Karpas-422 (cell line): Measurements from ENCODE around the gene MDGA2. TPM values are rescaled to one million over a fixed set of nuclear protein-coding genes. Genes with fewer than 3 reads are reported as not detected.

Source experiments
- DNase-seq: peaks from one replicate; pipeline ENCODE4 v3.0.0-alpha.2; 2015
- H2AFZ ChIP-seq: fragments of 200-600 bp; sonication (generic); 2 replicates; pipeline ENCODE4 v1.6.1; 2014; ENCODE audit warnings: antibody characterized with exemption, low read length, mixed read lengths
- H3K27ac ChIP-seq: fragments of 200-600 bp; sonication (generic); 2 replicates; pipeline ENCODE4 v1.5.1; 2014; ENCODE audit warnings: mild to moderate bottlenecking, low read length, moderate library complexity
- H3K27me3 ChIP-seq: fragments of 200-600 bp; sonication (generic); 2 replicates; pipeline ENCODE4 v1.6.1; 2014; ENCODE audit warnings: low read length, mixed read lengths
- H3K36me3 ChIP-seq: fragments of 200-600 bp; sonication (generic); 2 replicates; pipeline ENCODE4 v1.6.1; 2014; ENCODE audit warnings: low read length, mixed read lengths; ENCODE audit not compliant: insufficient read depth
- H3K4me1 ChIP-seq: fragments of 200-600 bp; sonication (generic); 2 replicates; pipeline ENCODE4 v1.6.1; 2014; ENCODE audit warnings: mild to moderate bottlenecking, low read length, mixed read lengths
- H3K4me2 ChIP-seq: fragments of 200-600 bp; sonication (generic); 2 replicates; pipeline ENCODE4 v1.6.1; 2014; ENCODE audit warnings: low read length, low read depth, mild to moderate bottlenecking; ENCODE audit not compliant: poor library complexity, severe bottlenecking
- H3K4me3 ChIP-seq: fragments of 200-600 bp; sonication (generic); 2 replicates; pipeline ENCODE4 v1.5.1; 2014; ENCODE audit warnings: mild to moderate bottlenecking, antibody characterized with exemption, low read length, mixed read lengths
- H3K79me2 ChIP-seq: fragments of 200-600 bp; sonication (generic); 2 replicates; pipeline ENCODE4 v1.6.1; 2014; ENCODE audit warnings: mild to moderate bottlenecking, low read length, mixed read lengths
- H3K9ac ChIP-seq: fragments of 200-600 bp; sonication (generic); 2 replicates; pipeline ENCODE4 v1.6.0; 2014; ENCODE audit warnings: low read length
- H3K9me2 ChIP-seq: fragments of 200-600 bp; sonication (generic), shearing (Covaris generic); replicated peaks from 2 replicates; pipeline ENCODE4 v1.6.0; 2014; ENCODE audit warnings: mild to moderate bottlenecking, low read length, moderate library complexity; ENCODE audit not compliant: insufficient read depth
- H3K9me3 ChIP-seq: fragments of 300-700, 200-600 bp; sonication (generic); 2 replicates; pipeline ENCODE4 v1.6.1; 2014; ENCODE audit warnings: low read length, mixed read lengths
- H4K20me1 ChIP-seq: fragments of 200-600 bp; sonication (generic); 2 replicates; pipeline ENCODE4 v1.6.1; 2014; ENCODE audit warnings: mild to moderate bottlenecking, antibody characterized with exemption, low read length, low read depth; ENCODE audit not compliant: insufficient read depth
- total RNA-seq: library from RNA; depleted of rRNA; stranded (reverse); fragments of >200 nt; shearing (Covaris generic); gene quantifications from 2 replicates; pipeline ENCODE4 v1.2.3, GENCODE V29; 2014; ENCODE audit warnings: low replicate concordance

Gene MDGA2
- total RNA-seq, 1 experiment from 2014 or later = not detected

DNA sequence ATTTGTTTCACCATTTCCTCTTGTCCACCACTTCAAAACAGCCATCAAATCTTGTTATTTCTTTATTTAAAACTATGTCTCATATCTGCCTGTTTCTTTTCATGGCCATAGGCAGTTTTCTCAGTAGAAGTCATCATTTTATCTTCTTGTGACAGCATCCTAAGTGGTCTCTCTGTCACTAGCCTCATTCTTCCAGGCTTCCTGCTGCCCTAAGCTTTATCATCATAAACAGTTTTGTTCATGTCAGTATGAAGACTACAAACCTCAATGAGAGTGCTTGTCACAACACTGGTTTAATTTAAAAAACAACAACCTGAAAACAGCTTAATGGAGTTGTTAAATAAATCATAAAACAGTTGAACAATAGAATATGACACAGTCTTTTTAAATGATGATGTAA is 636.1 kb downstream of the MDGA2 start:
- Histone ChIP-seq H3K36me3 (no peaks in the 10 kb centered on the region), H4K20me1 (no peaks in the 10 kb centered on the region), H3K27me3 (no peaks in the 10 kb centered on the region), H3K4me1 (no peaks in the 10 kb centered on the region), H3K79me2 (no peaks in the 10 kb centered on the region), H3K4me3 (no peak overlapping the region), H3K9me2 (no peaks in the 10 kb centered on the region), H2AFZ (no peak overlapping the region), H3K9me3 (peaks cover 45% of the 10 kb centered on the region), H3K27ac (no peak overlapping the region), H3K4me2 (no peak overlapping the region), H3K9ac (no peak overlapping the region)
- DNase-seq = no peak

DNA sequence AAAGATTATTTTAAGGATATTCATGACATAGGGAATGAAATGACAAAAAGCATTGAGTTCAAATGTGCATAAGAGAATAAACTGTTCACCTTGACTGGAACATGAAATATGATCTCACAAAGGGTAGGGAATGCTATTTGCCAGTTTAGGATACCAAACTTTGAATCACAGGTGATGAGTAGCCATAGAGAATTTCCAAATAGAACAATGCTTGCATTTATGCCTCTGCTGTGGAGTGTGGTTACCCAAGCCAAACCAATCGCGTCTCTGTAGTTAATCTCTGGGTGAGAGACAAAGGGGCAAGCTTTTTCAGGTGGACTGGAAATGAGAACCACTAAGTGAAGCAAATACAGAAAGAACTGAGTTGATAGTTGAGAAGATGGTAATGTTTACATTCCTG is 652.7 kb downstream of the MDGA2 start:
- no peaks in the 10 kb centered on the region for H3K27me3 ChIP-seq
- H3K36me3 ChIP-seq = no peaks in the 10 kb centered on the region
- no peaks in the 10 kb centered on the region for H3K4me1 ChIP-seq
- no peaks in the 10 kb centered on the region for H4K20me1 ChIP-seq
- peaks cover 61% of the 10 kb centered on the region for H3K9me3 ChIP-seq
- no peak overlapping the region for H3K9ac ChIP-seq
- no peak overlapping the region for H3K4me3 ChIP-seq
- no peak overlapping the region for H3K4me2 ChIP-seq
- H3K79me2 ChIP-seq = no peaks in the 10 kb centered on the region
- H3K27ac ChIP-seq = no peak overlapping the region
- no peak for DNase-seq
- no peak overlapping the region for H2AFZ ChIP-seq
- no peaks in the 10 kb centered on the region for H3K9me2 ChIP-seq

DNA sequence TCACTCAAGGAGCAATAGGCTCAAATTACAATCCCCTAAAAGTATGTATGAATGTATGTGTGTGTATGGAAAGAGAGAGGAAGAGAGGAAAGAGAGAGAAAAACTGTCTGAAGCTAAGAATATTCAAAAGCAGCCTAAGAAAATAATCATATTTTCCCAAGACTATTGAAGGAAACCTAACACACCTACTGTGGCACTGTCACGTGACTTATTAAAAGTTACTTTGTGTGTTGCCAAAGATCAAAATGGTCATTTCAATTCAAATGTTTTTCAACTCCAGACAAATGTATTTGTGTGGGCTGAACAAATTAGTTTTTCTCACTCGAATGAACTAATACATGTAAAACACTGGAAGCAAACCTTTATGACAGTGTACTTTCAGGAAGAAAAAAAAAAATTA is 654.9 kb downstream of the MDGA2 start:
- Histone ChIP-seq H3K9ac (no peak overlapping the region), H3K9me3 (peaks cover 60% of the 10 kb centered on the region), H2AFZ (no peak overlapping the region), H3K27me3 (no peaks in the 10 kb centered on the region), H3K4me1 (no peaks in the 10 kb centered on the region), H4K20me1 (no peaks in the 10 kb centered on the region), H3K4me3 (no peak overlapping the region), H3K79me2 (no peaks in the 10 kb centered on the region), H3K4me2 (no peak overlapping the region), H3K27ac (no peak overlapping the region), H3K36me3 (no peaks in the 10 kb centered on the region), H3K9me2 (no peaks in the 10 kb centered on the region)
- DNase-seq = no peak

DNA sequence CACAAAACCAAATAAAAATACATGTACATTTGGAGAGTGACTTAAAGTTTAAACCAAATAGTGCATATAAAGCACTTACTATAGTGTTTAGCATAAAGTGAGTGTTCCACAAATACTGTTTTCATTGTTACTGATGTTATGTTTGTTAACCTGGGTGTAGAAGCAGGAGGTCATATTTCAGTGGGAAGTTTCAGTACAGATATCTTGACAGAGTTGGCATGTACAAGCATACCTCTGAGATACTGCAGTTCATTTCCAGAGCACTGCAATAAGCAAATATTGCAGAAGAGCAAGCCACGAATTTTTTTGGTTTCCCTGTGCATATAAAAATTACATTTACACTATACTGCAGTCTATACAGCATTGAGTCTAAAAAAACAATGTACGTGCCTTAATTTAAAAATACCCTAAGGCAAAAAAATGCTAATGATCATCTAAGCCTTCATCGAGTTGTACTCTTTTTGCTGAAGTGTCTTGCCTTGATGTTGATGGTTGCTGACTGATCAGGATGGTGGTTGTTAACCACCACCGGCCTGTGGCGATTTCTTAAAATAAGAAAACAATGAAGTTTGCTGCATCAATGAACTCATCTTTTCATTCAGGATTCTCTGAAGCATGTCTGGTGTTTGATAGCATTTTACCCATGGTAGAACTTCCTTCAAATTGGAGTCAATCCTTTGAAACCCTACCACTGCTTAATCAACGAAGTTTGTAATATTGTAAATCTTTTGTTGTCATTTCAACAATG is 662.7 kb downstream of the MDGA2 start:
- Histone ChIP-seq H3K4me2 (no peak overlapping the region), H3K4me3 (no peak overlapping the region; the same call in 1 of the 2 replicates), H2AFZ (no peak overlapping the region), H3K9me3 (peaks cover 73% of the 10 kb centered on the region), H3K79me2 (no peaks in the 10 kb centered on the region), H3K36me3 (no peaks in the 10 kb centered on the region), H4K20me1 (no peaks in the 10 kb centered on the region), H3K27me3 (no peaks in the 10 kb centered on the region), H3K4me1 (no peaks in the 10 kb centered on the region), H3K9me2 (no peaks in the 10 kb centered on the region), H3K27ac (no peak overlapping the region), H3K9ac (no peak overlapping the region)
- no peak for DNase-seq

DNA sequence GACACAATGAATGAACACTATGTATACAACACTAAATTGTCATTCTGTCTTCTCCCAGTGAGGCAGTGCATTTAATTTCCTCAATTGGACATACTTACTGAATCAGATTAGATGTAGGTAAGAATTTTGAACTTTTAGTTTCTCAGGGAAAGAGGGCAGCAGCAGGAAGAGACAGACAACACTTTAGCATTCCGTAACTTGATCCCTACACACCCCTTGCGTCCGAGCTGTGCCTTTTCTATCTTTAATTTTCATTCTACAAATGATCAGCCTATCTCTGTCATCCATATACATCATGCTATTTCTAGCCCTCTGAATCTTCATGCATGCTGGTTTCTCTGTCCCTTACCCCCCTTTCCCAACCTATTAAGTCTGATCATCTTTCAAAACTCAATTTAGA is 665.8 kb downstream of the MDGA2 start:
- Histone ChIP-seq H3K9ac (no peak overlapping the region), H3K27ac (no peak overlapping the region), H3K36me3 (no peaks in the 10 kb centered on the region), H3K4me2 (no peak overlapping the region), H3K4me1 (no peaks in the 10 kb centered on the region), H3K79me2 (no peaks in the 10 kb centered on the region), H3K9me3 (peaks cover 69% of the 10 kb centered on the region), H4K20me1 (no peaks in the 10 kb centered on the region), H3K9me2 (no peaks in the 10 kb centered on the region), H3K4me3 (no peak overlapping the region), H2AFZ (no peak overlapping the region), H3K27me3 (no peaks in the 10 kb centered on the region)
- no peak for DNase-seq

DNA sequence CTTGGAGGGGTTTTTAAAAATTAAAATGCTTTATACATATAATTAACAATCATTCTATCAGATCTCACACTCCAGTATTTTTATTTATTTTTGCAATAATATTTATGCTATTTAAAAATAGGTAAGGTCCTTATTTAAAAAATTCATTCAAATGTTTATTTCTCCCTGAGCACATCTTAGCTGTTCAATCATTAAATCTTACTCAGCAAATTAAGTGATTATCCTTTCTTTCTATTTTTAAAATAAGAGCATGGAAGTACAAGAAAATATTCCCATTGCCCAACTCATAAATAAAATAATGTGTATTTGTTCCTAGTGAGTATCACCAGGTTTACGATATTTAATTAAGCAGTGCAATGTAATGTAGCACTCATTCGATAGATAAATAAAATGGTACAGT is 666.7 kb downstream of the MDGA2 start:
- Histone ChIP-seq H3K27ac (no peak overlapping the region), H3K9me3 (peaks cover 66% of the 10 kb centered on the region), H3K4me1 (no peaks in the 10 kb centered on the region), H2AFZ (no peak overlapping the region), H4K20me1 (no peaks in the 10 kb centered on the region), H3K79me2 (no peaks in the 10 kb centered on the region), H3K27me3 (no peaks in the 10 kb centered on the region), H3K4me3 (no peak overlapping the region), H3K4me2 (no peak overlapping the region), H3K9me2 (no peaks in the 10 kb centered on the region), H3K36me3 (no peaks in the 10 kb centered on the region), H3K9ac (no peak overlapping the region)
- no peak for DNase-seq

DNA sequence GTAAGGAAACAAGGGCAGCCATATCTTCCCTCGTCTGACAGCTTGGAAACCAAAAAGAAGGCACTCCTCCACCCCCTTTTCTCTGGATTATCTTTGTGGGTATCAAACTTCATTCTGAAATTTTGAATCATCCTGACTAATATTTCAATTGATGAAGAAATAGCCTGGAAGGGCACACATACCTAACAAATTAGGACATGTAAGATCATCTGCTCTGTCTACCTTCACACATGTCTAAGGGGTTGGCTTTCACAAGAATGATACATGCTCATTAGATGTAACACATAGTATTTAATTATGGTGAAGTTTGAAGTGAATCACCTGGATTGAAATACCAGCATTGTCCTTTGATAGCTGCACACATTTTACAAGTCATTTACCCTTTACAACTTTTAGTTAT is 675.7 kb downstream of the MDGA2 start:
- H3K27ac ChIP-seq = no peak overlapping the region

DNA sequence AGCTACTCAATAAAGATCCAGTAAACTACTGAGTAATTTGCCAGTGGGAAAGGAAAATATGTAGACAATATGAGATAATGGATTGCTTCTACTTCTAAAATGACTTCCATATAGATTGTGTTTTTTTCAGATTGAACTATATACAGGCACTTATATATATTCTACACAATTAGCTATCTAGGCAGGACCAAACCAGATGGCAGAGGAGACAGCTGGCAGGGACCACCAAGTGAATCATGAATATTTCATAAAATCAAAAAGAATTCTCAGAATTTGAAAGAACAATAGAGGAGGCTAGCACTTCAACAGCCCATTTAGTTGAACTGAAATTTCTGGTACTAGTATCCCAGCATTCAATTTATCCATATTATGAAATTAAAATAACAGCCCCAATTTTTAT is 685.8 kb downstream of the MDGA2 start:
- Histone ChIP-seq H3K9me3 (peaks cover 74% of the 10 kb centered on the region), H3K27me3 (no peaks in the 10 kb centered on the region), H3K9me2 (no peaks in the 10 kb centered on the region), H3K4me3 (no peak overlapping the region), H4K20me1 (no peaks in the 10 kb centered on the region), H3K4me1 (no peaks in the 10 kb centered on the region), H3K9ac (no peak overlapping the region), H3K36me3 (no peaks in the 10 kb centered on the region), H2AFZ (no peak overlapping the region), H3K4me2 (no peak overlapping the region), H3K27ac (no peak overlapping the region), H3K79me2 (no peaks in the 10 kb centered on the region)
- no peak for DNase-seq

More for the DNA sequence above, 675.7 kb downstream of the MDGA2 start:
- H3K9me2 ChIP-seq = no peaks in the 10 kb centered on the region
- H3K79me2 ChIP-seq = no peaks in the 10 kb centered on the region
- no peak overlapping the region for H3K4me2 ChIP-seq
- DNase-seq = no peak
- no peaks in the 10 kb centered on the region for H4K20me1 ChIP-seq
- H3K9me3 ChIP-seq = peaks cover 73% of the 10 kb centered on the region
- H3K9ac ChIP-seq = no peak overlapping the region
- no peak overlapping the region; the same call in 1 of the 2 replicates for H3K4me3 ChIP-seq
- H3K27me3 ChIP-seq = no peaks in the 10 kb centered on the region
- H3K36me3 ChIP-seq = no peaks in the 10 kb centered on the region
- H2AFZ ChIP-seq = no peak overlapping the region
- H3K4me1 ChIP-seq = no peaks in the 10 kb centered on the region
